HG03025 (cell line): ENCODE data around the gene NOLC1.
"Not testable (repeated sequence)": the region's sequence is repeated elsewhere in the genome, so short reads cannot be mapped to it uniquely, and the experiment has no call there.

Experiments used
- ATAC-seq: cut with Tn5 transposase; IDR thresholded peaks from one replicate; pipeline ENCODE4 v1.9.1; 2021; ENCODE audit warnings: mild to moderate bottlenecking, moderate library complexity; ENCODE audit not compliant: unreplicated experiment, low FRiP score

Gene NOLC1

DNA sequence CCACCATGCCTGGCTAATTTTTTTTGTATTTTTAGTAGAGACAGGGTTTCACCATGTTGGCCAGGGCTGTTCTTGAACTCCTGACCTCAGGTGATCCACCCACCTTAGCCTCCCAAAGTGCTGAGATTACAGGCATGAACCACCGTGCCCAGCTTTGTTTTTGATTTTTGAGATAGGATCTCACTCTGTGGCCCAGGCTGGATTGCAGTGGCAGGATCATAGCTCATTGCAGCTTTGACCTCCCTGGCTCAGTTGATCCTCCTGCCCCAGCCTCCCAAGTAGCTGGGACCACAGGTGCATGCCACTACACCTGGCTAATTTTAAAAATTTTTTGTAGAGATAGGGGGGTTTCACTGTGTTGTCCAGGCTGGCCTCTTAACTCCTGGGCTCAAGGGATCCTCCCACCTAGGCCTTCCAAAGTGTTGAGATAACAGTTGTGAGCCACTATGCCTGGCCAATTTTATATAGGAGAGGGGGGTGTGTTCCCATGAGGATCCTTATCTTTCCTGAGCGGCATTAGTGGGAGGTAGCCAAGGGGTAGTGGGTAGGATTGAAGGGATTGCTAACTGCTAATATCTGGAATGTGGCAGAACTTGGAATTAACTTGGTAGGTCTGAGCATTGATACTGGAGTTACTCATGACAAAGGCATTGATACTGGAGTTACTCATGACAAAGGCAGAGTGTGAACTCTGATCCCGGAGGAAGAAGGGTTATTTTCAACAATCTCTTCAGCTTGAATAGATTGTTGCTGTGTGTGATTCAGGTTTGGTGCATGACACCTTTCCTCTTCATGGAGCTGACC lies 1.0 kb upstream of the NOLC1 start:
- no peak for ATAC-seq

DNA sequence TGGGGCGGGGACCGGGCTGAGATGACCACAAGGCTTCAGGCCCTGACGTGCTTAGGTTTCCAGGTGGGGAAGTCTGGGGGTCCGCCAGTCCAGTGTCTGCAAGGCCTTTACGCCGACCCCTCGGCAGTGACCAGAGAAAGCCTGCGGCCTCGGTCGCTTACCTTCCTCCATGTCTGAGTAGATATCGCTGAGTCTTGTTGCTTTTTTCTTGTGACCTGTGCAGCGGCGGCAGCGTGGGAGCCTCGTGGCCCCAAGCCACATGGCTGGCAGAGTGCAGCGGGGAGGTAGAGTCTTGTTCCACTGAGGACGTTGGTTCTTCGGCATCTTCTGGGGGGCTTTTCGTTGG lies 329 bp downstream of the NOLC1 start:
- peak; percentile 32 for ATAC-seq

DNA sequence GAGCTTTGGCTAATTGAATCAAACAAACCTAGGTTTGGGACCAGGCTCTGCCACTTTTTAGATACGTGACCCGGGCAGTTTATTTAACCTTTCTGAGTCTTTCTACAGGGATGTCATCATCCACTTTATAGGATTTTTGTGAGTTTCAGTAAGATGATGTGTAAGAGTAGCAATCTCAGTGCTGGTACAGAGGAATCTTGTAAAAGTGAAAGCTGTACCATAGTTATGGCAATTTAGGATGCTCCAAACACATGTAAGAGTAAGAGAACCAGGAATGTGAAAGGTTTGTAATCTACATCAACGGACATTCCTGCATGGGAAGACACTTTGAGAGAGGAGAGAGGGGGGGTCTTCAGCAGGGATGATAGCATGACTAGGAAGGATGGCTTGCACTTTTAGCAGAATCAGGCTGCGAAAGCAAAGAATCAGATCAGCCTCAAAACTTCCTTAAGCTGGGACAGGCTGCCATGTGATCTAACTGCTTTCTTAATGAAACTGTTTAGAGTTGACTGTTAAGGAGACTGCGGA lies 968 bp downstream of the NOLC1 start:
- ATAC-seq = no peak

DNA sequence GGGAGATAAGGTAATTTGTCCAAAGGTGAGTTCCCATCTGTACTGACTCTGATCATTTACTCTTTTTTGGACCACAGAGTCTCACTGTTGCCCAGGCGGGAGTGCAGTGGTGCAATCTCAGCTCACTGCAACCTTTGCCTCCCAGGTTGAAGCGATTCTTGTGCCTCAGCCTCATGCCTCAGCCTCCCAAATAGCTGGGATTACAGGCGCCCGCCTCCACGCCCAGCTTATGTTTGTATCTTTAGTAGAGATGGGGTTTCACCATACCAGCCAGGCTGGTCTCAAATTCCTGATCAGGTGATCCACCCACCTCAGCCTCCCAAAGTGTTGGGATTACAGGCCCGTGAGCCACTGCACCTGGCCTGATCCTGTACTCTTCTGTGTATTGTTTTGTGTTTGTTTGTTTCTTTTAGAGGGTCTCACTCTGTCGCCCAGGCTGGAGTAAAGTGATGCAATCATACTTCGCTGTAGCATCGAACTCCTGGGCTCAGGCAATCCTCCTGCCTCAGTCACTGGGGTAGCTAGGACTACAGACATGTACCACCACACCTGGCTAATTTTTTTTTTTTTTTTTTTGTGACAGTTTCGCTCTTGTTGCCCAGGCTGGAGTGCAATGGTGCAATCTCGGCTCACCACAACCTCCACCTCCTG lies 2.4 kb downstream of the NOLC1 start:
- no peak for ATAC-seq

DNA sequence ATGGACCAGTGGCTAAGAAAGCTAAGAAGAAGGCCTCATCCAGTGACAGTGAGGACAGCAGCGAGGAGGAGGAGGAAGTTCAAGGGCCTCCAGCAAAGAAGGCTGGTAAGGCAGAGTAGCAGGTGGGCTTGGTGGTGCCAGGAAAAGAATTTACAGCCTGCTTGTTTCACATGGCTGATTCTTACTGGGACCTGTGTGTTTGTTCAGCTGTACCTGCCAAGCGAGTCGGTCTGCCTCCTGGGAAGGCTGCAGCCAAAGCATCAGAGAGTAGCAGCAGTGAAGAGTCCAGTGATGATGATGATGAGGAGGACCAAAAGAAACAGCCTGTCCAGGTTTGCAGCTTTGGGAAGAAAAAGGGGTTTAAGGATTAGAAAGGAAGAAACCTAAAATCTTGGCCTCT lies 5.0 kb downstream of the NOLC1 start:
- ATAC-seq = no peak

DNA sequence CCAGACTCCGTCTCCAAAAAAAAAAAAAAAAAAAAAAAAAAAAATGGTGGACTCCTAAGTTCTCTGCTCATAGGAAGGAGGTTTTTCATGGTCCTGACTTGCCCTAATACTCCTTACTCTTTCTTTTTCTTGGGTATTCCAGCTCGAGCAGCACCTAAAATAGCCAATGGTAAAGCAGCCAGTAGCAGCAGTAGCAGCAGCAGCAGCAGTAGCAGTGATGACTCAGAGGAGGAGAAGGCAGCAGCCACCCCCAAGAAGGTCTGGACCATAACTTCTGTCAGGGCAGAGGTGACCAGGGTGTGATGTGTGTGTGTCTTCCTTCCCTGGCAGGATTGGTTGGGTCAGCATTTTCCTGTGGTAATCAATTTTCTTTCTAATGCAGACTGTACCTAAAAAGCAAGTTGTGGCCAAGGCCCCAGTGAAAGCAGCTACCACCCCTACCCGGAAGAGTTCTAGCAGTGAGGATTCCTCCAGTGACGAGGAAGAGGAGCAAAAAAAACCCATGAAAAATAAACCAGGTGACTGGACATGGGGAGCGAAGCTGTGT lies 6.9 kb downstream of the NOLC1 start:
- ATAC-seq = no peak

DNA sequence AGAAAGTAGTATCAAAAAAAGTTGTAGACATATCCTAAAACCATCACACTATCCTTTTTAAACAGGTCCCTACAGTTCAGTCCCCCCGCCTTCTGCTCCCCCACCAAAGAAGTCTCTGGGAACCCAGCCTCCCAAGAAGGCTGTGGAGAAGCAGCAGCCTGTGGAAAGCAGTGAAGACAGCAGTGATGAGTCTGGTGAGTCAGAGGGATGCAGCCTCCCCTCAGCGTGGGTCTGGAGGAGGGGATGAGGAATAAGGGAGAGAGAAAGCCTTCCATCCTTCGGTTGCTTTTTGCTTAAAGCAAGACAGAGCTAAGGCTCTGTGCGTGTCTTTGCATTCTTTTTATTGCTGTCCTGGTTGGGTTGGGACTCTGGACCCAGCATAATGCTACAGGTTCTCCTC lies 7.6 kb downstream of the NOLC1 start:
- no peak for ATAC-seq

DNA sequence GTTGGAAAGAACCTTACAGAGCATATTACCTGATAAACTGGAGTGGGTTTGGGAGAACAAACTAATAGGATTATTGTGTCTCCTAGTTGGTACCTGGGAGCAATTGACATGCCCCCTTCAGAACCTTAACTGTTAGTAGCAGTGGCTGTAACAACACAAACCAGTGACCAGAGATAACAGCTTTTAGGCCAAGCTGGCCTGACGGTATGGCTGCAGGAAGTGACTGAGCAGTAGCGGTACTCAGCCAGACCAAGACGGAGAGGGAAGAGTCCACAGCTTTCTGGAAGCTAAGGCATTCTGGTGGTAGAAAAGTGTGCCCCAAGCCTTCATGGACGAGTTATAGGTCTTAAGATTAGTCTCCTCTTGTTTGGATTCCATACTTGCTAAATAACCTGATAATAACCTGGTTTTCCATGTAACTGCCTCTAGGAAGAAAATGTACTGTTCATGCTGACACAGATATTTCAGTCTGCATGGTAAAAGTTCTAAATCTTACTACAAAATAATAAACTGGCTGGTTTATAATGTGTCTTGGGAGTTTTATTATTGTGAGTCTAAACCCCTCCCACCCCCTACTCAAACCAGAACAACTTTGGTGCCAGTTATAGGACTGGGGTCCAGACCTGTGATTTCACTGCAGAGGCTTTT lies 11.3 kb downstream of the NOLC1 start:
- ATAC-seq = no peak

DNA sequence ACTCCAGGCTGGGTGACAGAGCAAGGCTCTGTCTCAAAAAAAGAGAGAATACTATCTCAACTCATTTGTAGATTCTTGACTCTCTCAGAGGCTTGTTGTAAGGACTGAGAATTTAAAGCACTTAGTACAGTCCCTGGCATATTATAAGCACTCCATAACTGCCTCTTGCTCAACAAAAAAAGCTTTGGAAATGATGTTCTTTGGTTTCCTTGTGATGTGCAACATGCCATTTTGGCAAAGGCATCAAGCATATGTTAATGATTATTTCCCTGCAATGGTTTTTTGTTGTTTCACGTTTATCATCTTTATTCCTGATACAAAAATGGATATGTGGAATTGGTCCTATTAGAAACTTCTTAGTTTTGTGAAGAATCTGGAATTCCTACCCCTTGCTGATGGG lies 15.7 kb downstream of the NOLC1 start:
- no peak for ATAC-seq

DNA sequence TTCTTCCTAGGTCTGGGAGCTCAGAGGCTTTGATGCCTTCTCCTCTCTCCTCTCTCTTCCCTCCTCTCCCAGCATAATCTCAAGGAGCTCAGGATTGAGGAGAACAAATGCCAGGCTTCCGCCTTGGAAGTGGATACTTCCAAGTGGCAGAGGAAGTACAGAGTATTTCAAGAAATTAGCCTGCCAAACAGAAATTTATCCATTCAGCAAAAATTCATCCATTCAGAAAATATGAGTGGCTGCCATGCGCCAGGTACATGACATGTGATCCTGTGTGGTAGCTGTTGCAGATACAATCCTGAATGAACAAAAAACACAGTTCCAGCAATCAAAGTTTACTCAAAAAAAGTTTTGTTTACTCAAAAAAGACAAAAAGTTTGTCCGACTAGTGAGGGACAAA lies 18.4 kb downstream of the NOLC1 start:
- no peak for ATAC-seq

DNA sequence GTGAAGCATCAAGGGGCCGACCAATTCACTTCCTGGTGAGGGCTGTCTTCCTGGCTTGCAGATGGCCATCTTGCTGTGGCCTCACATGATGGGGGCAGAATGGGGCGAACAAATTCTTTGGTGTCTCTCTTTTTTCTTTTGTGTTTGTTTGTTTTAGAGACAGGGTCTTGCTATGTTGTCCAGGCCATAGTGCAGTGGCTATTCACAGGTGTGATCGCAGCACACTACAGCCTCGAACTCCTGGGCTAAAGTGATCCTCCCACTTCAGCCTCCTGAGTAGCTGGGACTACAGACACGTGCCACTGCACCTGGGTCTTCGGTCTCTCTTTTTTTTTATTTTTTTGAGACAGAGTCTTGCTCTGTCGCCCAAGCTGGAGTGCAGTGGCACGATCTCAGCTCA lies 20.1 kb downstream of the NOLC1 start:
- ATAC-seq = no peak

DNA sequence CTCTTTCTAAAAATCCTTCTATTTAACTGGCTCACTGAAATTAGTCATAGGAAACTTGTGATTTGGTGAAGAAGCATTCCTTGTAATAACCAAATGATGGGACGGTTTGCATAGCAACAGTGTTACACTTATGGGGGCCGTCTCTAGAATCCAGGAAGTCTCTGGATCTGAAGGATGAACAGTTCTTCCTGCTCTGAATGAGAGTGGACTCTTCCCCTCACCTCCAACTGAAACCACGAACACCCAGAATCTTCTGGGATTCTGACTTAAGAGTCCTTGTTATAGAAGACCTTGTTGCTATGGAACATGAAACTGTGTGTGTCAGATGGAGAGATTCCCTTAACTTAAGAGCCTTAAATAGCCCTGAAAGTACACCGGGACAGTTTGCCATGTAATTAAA lies 23.2 kb downstream of the NOLC1 start:
- no peak for ATAC-seq

DNA sequence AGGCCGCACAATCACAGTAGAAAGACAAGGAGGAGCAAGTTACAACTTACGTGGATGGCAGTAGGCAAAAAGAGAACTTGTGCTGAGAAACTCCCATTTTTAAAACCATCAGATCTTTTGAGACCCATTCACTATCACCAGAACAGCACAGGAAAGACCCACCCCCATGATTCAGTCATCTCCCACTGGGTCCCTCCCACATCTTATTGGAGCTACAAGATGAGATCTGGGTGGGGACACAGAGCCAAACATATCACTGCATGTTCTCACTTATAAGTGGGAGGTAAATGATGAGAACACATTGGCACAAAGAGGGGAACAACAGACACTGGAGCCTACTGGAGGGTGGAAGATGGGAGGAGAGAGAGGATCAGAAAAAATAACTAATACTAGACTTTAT lies 32.4 kb downstream of the NOLC1 start:
- ATAC-seq = no peak

DNA sequence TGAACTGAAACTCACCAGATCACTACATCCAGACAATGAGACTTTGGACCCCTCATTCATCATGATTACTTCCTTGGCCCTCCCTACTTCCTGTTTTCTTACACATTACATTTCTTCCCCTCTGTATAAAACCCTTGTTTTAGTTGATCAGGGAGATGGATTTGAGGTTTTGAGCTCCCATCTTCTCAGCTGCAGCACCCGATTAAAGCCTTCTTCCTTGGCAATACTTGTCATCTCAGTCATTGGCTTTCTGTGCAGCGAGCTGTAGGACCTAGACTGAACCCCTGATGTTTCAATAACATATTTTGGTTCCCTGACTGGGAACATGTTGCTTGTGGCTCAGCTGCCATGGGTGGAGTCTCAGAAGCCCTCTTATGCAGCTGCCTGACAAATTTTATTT lies 33.1 kb downstream of the NOLC1 start:
- no peak for ATAC-seq

DNA sequence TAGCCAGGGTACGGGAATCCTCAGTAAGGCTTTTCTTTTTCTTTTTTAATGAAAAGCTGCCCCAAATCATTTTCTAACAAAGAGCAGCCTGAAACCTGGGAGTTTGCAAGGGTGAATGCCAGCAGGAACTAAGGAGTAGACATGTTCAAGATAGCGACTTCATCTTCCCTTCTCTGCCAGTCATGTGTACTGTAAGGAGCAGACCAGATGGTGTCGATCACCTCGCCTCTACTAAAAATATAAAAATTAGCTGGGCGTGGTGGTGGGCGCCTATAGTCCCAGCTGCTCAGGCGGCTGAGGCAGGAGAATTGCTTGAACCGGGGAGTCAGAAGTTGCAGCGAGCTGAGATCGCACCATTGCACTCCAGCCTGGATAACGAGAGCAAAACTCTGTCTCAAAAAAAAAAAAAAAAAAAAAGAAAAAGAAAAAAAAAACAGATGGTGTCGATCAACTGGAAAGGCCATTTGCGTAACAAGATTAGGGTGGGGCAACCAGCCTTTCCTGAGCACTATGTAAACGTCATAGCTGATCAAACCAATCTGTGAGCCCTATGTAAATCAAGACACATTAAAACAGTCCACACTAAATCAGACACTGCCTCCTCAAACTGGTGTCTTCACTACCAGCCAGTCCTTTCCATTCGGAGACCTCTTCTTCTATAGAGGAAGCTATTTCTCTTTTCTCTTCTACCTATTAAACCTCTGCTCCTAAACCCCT lies 33.8 kb downstream of the NOLC1 start:
- ATAC-seq = no peak

DNA sequence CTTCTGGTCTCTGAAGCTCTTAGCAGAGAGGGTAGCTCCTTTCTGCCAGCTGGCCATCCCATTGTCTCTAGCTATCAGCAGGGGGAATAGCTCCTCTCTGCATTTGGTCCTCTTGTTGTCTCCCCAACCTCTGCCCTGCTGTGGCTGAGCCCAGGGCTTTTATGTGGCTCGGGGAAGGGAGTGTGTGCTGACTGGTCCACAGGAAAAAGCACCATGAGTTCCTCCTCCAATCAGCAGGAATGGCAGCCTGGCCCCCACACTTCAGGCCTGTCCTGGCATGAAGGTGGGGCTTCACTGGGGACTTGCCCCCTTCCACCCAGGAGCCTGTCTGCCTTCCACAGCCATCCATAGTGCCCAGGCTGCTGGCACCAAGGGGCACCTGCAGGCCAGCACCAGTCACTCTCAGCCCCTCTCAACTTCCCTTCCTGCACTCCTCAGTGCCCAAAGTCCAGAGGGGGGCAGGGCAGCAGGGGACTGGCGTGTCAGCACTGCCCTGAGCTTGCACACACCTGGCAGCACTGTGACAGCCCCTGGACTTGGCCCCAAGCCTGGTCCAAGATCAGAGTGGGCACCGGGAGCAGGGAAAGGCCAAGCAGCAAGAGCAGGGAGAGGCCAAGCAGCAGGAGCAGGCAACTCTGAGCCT lies 36.2 kb downstream of the NOLC1 start:
- no peak for ATAC-seq

DNA sequence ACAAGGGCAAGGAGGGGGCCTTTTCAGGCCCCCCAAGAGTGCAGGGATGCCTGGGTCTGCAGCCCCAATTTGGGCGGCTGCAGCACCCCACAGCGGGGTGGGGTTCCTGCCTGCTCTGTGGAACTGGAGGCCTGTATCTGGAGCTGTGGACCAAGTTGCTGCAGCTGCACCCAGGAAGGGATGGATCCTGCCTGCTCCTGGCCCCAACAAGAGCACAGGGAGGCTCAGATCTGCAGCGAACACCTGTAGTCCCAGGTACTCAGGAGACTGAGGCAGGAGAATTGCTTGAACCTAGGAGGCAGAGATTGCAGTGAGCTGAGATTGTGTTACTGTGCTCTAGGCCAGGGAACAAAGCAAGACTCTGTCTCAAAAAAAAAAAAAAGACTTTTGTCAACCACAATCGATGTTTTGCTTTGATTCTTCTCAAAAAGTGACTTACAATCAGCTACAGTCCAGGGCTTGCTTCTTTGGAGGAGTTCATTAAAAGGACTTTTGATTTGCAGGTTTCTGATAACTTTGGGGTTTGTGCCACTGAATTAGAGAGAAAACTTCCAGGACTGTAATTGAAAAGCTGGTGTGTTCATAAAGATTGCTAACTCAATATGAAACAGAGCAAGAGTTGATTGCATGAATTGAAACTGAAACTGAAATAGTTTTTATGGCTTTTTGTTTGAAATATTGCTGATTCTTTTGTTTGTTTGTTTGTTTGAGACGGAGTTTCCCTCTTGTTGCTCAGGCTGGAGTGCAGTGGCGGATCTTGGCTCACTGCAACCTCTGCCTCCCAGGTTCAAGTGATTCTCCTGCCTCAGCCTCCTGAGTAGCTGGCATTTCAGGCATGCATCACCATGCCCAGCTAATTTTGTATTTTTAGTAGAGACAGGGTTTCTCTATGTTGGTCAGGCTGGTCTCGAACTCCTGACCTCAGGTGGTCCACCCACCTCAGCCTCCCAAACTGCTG lies 37.0 kb downstream of the NOLC1 start:
- not testable (repeated sequence) for ATAC-seq

DNA sequence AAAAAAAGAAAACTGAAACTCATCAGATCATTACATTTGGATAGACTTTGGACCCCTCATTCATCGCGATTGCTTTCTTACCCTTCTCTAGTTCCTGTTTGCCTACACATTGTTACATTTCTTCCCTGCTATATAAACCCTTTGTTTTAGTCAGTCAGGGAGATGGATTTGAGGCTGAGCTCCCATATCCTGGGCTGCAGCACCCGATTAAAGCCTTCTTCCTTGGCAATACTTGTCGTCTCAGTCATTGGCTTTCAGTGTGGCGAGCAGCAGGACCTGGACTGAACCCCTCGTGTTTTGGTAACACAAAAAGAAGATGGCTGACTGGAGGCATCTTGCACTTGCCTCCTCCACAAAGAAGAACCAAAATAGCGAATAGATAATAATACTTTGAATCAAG lies 39.8 kb downstream of the NOLC1 start:
- ATAC-seq = no peak

DNA sequence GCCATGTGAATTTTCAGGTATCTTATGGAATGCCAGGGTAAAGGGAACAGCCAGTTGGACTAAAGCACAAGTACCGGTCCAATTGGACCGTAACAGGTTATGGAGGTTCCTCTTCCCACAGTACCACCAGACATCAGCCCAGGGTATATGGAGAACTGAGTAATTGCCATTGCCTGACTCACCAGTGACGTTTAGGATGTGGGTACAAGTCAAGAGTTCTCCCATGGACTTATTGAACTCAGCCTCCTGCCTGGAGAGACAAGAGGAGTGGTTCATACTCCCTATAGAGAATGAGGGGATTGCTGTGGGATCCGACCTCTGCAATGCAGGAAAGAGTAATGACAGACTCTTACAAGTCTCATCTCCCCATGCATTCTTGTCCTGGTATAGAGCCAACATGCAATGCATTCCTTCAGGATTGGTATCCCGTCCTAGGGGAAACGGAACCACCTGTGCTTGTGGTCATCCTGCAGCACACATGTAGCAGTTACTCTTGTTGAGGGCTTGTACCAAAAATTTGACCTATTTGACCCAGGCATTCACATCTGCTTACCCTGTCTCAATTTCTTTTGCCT lies 43.2 kb downstream of the NOLC1 start:
- no peak for ATAC-seq
